Aorta (tissue), 5 donors: Measurements from ENCODE around the gene KIAA0930. TPM values are rescaled to one million over a fixed set of nuclear protein-coding genes. Genes with fewer than 3 reads are reported as not detected.
A peak's percentile ranks its signal among the peaks of the same experiment; 100 is the strongest.

ENCODE experiments used
- ATAC-seq: fragments of 200-7000 bp; cut with Tn5 transposase; one replicate; pipeline ENCODE4 v1.9.1; 2022; ENCODE audit warnings: moderate library complexity; ENCODE audit not compliant: low FRiP score
- DNase-seq, 2 donors: peaks; one replicate each; pipeline ENCODE4 v3.0.0-alpha.2; 2020
- H3K27ac ChIP-seq, 2 donors: one replicate each; pipeline ENCODE4 v1.5.1; 2013; ENCODE audit warnings: low read length in 2 of 2, mild to moderate bottlenecking in 2 of 2, moderate library complexity in 2 of 2, control low read depth in 1 of 2, inconsistent platforms in 1 of 2, low read depth in 1 of 2
- H3K27me3 ChIP-seq, 2 donors: one replicate each; pipeline ENCODE4 v1.6.1; 2013; ENCODE audit warnings: control low read depth in 1 of 2, low read length in 1 of 2, mild to moderate bottlenecking in 1 of 2, moderate library complexity in 1 of 2; ENCODE audit not compliant: insufficient read depth in 2 of 2, control insufficient read depth in 1 of 2
- H3K36me3 ChIP-seq, 2 donors: one replicate each; pipeline ENCODE4 v1.6.1; 2013; ENCODE audit warnings: control low read depth in 1 of 2, low read length in 1 of 2, mild to moderate bottlenecking in 1 of 2; ENCODE audit not compliant: insufficient read depth in 2 of 2, control insufficient read depth in 1 of 2
- H3K4me1 ChIP-seq, 2 donors: one replicate each; pipeline ENCODE4 v1.6.1; 2013; ENCODE audit warnings: low read length in 2 of 2, control low read depth in 1 of 2, mild to moderate bottlenecking in 1 of 2, moderate library complexity in 1 of 2; ENCODE audit not compliant: insufficient read depth in 2 of 2, control insufficient read depth in 1 of 2
- H3K4me3 ChIP-seq, 2 donors: one replicate each; pipeline ENCODE4 v1.5.1; 2013; ENCODE audit warnings: low read length in 2 of 2, control low read depth in 1 of 2, mild to moderate bottlenecking in 1 of 2
- H3K9me3 ChIP-seq: one replicate; pipeline ENCODE4 v1.6.1; 2013; ENCODE audit warnings: mild to moderate bottlenecking, low read length; ENCODE audit not compliant: control insufficient read depth
- WGBS, 2 donors: extraction: QIAGEN DNeasy Blood & Tissue Kit; methylation state at CpG; one replicate each; pipeline ENCODE4 v1.1.7; 2013; 5-methylcytosine and 5-hydroxymethylcytosine counted together
- intact Hi-C, 2 donors: fragments of 100-400 bp; cut with DNase I; formaldehyde crosslinking; loops; one replicate each; pipeline versions ENCODE4 v1.14.2 to v1.15.0; 2022
- polyA plus RNA-seq, 2 donors: library from polyadenylated mRNA; stranded (reverse); fragments of 200-250 nt; gene quantifications; one replicate each; pipeline ENCODE4 v1.2.3, GENCODE V29; 2013
- total RNA-seq, 2 donors: library from RNA; stranded (reverse); fragmentation: NEBNext Ultra II Directional; extraction: Animal tissue kit (Norgen Biotek cat#: 25700); gene quantifications; one replicate each; pipeline ENCODE4 v1.2.1, GENCODE V29; 2021
- donor health status: healthy with polysubstance abuse.
- donor health status: Bipolar disorder and iron deficiency.
- donor health status: DM: no; HTN: no; CAD: no.
- donor health status: DM: no; HTN: no; CAD: no.
- donor health status: DM: yes; HTN: yes; CAD: no.

Gene KIAA0930
- total and polyA plus RNA-seq, 4 donors, result 36.6 to 101 (median 65.3) TPM

- peak; percentile 54 for ATAC-seq
- no peak overlapping the region for H3K27ac ChIP-seq
- H3K9me3 ChIP-seq, result no peaks in the 10 kb centered on the region
- no peak overlapping the region for H3K4me3 ChIP-seq
- WGBS, 2 donors, result 83 to 84% methylated on average over 26 of the region's 26 CpGs
- no peaks in the 10 kb centered on the region for H3K36me3 ChIP-seq
- peak; percentile 74 to 75 for DNase-seq
- intact Hi-C loops, result no loop called here
- H3K4me1 ChIP-seq, result no peaks in the 10 kb centered on the region
- no peaks in the 10 kb centered on the region for H3K27me3 ChIP-seq
These were observed 14.8 kb downstream of the KIAA0930 start for GRCh38 chr22:45225732-45226502.

GRCh38 chr22:45224988-45225731 is 15.5 kb downstream of the KIAA0930 start:
- no peaks in the 10 kb centered on the region for H3K36me3 ChIP-seq
- ATAC-seq, result peak; percentile 46
- intact Hi-C loops, result no loop called here
- no peaks in the 10 kb centered on the region for H3K4me1 ChIP-seq
- WGBS, 2 donors, result 88 to 89% methylated on average over 19 of the region's 19 CpGs
- no peaks in the 10 kb centered on the region for H3K27me3 ChIP-seq
- H3K4me3 ChIP-seq, result no peak overlapping the region
- H3K9me3 ChIP-seq, result no peaks in the 10 kb centered on the region
- H3K27ac ChIP-seq, result no peak overlapping the region
- peak in 1 of 2 donors; percentile 69 for DNase-seq

GRCh38 chr22:45224331-45224730 is 16.4 kb downstream of the KIAA0930 start:
- H3K27me3 ChIP-seq, result no peaks in the 10 kb centered on the region
- no peaks in the 10 kb centered on the region for H3K9me3 ChIP-seq
- 79 to 81% methylated on average over 11 of the region's 11 CpGs for WGBS, 2 donors
- intact Hi-C loops, result no loop called here
- H3K27ac ChIP-seq, result no peak overlapping the region
- no peak for ATAC-seq
- no peak for DNase-seq
- no peaks in the 10 kb centered on the region for H3K4me1 ChIP-seq
- no peaks in the 10 kb centered on the region for H3K36me3 ChIP-seq
- H3K4me3 ChIP-seq, result no peak overlapping the region

GRCh38 chr22:45223304-45224117 is 17.2 kb downstream of the KIAA0930 start:
- Histone ChIP-seq H3K9me3 (no peaks in the 10 kb centered on the region), H3K27me3 (no peaks in the 10 kb centered on the region), H3K4me3 (no peak overlapping the region), H3K27ac (no peak overlapping the region), H3K4me1 (no peaks in the 10 kb centered on the region), H3K36me3 (no peaks in the 10 kb centered on the region)
- ATAC-seq (no peak), DNase-seq (peak in 1 of 2 donors; percentile 42)
- intact Hi-C loops, result no loop called here
- WGBS, 2 donors, result 55 to 58% methylated on average over 5 of the region's 5 CpGs

GRCh38 chr22:45221201-45221600 is 19.5 kb downstream of the KIAA0930 start:
- H3K4me3 ChIP-seq, result no peak overlapping the region
- intact Hi-C loops, result no loop called here
- no peaks in the 10 kb centered on the region for H3K9me3 ChIP-seq
- 59 to 74% methylated on average over 5 of the region's 5 CpGs for WGBS, 2 donors
- no peaks in the 10 kb centered on the region for H3K27me3 ChIP-seq
- ATAC-seq (no peak), DNase-seq (no peak)
- no peaks in the 10 kb centered on the region for H3K4me1 ChIP-seq
- no peaks in the 10 kb centered on the region for H3K36me3 ChIP-seq
- no peak overlapping the region for H3K27ac ChIP-seq

- Histone ChIP-seq H3K27ac (no peak overlapping the region), H3K27me3 (no peaks in the 10 kb centered on the region), H3K4me1 (no peaks in the 10 kb centered on the region), H3K4me3 (no peak overlapping the region), H3K9me3 (no peaks in the 10 kb centered on the region), H3K36me3 (no peaks in the 10 kb centered on the region)
- 87 to 91% methylated on average over 9 of the region's 9 CpGs for WGBS, 2 donors
- intact Hi-C loops, result no loop called here
- ATAC-seq (no peak), DNase-seq (no peak)
These were observed 21.7 kb downstream of the KIAA0930 start for GRCh38 chr22:45218976-45219375.

- Histone ChIP-seq H3K36me3 (no peaks in the 10 kb centered on the region), H3K4me1 (no peaks in the 10 kb centered on the region), H3K4me3 (no peak overlapping the region), H3K27me3 (no peaks in the 10 kb centered on the region), H3K9me3 (no peaks in the 10 kb centered on the region), H3K27ac (no peak overlapping the region)
- DNase-seq (peak in 1 of 2 donors; percentile 21), ATAC-seq (no peak)
- intact Hi-C loops, result no loop called here
- WGBS, 2 donors, result 95% methylated on average over 14 of the region's 14 CpGs
These were observed 22.9 kb downstream of the KIAA0930 start for GRCh38 chr22:45217806-45218205.

- ATAC-seq (no peak), DNase-seq (no peak)
- 95 to 97% methylated on average over 5 to 6 of the region's 6 CpGs for WGBS, 2 donors
- no peaks in the 10 kb centered on the region for H3K27me3 ChIP-seq
- no peaks in the 10 kb centered on the region for H3K4me1 ChIP-seq
- H3K9me3 ChIP-seq, result no peaks in the 10 kb centered on the region
- intact Hi-C loops, result no loop called here
- no peaks in the 10 kb centered on the region for H3K36me3 ChIP-seq
- H3K27ac ChIP-seq, result no peak overlapping the region
- H3K4me3 ChIP-seq, result no peak overlapping the region
These were observed 23.3 kb downstream of the KIAA0930 start for GRCh38 chr22:45217345-45217744.
